Activated T-helper 1 cell treated with anti-CD3 and anti-CD28 coated beads, Interleukin-12 subunit alpha, Interleukin-12 subunit beta, Interleukin-2, Interleukin-4 antibody, amounts not matched to agents 30 ng/mL and 10 ng/mL and 1 ng/mL, durations not matched to agents 14 hours and 24 hours and 36 hours (primary cell): Measurements from ENCODE around the gene RPN2. TPM values are rescaled to one million over a fixed set of nuclear protein-coding genes. Genes with fewer than 3 reads are reported as not detected.

Experiments
- DNase-seq: peaks from one replicate; pipeline ENCODE4 v3.0.0; 2021; ENCODE audit warnings: low spot score
- H3K27ac Mint-ChIP-seq: one replicate; pipeline ENCODE4 v1.8.0; 2021; ENCODE audit warnings: mild to moderate bottlenecking, mixed read lengths
- H3K27me3 Mint-ChIP-seq: one replicate; pipeline ENCODE4 v1.8.0; 2022; ENCODE audit warnings: mild to moderate bottlenecking, moderate library complexity, mixed read lengths; ENCODE audit not compliant: insufficient read depth
- H3K36me3 Mint-ChIP-seq: one replicate; pipeline ENCODE4 v1.8.0; 2021; ENCODE audit warnings: low read depth, mixed read lengths
- H3K4me1 Mint-ChIP-seq: one replicate; pipeline ENCODE4 v1.8.0; 2021; ENCODE audit warnings: low read depth, mixed read lengths
- H3K4me3 Mint-ChIP-seq: one replicate; pipeline ENCODE4 v1.8.0; 2021; ENCODE audit warnings: mild to moderate bottlenecking, moderate library complexity, mixed read lengths
- H3K9me3 Mint-ChIP-seq: one replicate; pipeline ENCODE4 v1.8.0; 2021; ENCODE audit warnings: mixed read lengths
- intact Hi-C: fragments of 100-400 bp; cut with micrococcal nuclease; formaldehyde crosslinking; loops from one replicate; pipeline ENCODE4 v1.15.1; 2024
- total RNA-seq: library from RNA; stranded (reverse); gene quantifications from 2 replicates; pipeline ENCODE4 v1.2.3, GENCODE V29; 2022

RPN2 gene
- total RNA-seq, 1 donor from 2014 or later, result 223 TPM

- intact Hi-C loops, result no loop called here
- Mint-ChIP-seq H3K9me3 (no peaks in the 10 kb centered on the region), H3K36me3 (peaks cover 41% of the 10 kb centered on the region), H3K27ac (no peak overlapping the region), H3K27me3 (no peaks in the 10 kb centered on the region), H3K4me1 (no peaks in the 10 kb centered on the region), H3K4me3 (no peak overlapping the region)
- DNase-seq, result no peak
Measured at GRCh38 chr20:37243076-37243936, 64.2 kb downstream of the RPN2 start.

DNA sequence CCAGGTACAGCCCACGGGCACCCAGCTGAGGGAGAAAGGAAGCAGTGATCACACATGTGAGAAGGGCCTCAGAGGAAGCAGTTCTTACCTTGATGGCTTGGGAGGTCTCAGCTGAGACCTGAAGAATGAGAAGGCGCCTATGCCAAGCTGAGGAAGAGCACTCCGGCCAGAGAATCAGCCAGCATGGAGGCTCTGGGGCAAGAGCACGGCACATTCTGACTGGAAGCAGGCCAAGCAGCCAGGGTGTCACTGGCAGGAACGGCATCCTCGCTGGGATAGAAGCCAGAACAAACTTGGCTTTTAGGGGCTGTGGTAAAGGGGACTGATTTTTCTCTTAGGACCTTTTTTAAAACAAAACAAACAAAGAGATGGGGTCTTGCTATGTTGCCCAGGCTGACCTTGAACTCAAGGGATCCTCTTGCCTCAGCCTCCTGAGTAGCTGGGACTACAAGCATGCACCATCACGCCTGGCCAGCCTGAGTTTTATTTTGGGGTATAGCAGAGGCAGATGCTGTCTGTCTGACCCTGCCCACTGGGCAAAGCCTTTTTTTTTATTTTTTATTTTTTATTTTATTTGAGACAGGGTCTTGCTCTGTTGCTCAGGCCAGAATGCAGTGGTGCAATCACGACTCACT is 64.9 kb downstream of the RPN2 start:
- no peak for DNase-seq
- Mint-ChIP-seq H3K4me1 (no peaks in the 10 kb centered on the region), H3K9me3 (no peaks in the 10 kb centered on the region), H3K4me3 (no peak overlapping the region), H3K27me3 (no peaks in the 10 kb centered on the region), H3K27ac (no peak overlapping the region), H3K36me3 (peaks cover 33% of the 10 kb centered on the region)
- intact Hi-C loops, result no loop called here

- Mint-ChIP-seq H3K27ac (no peak overlapping the region), H3K36me3 (peaks cover 29% of the 10 kb centered on the region), H3K4me3 (no peak overlapping the region), H3K9me3 (no peaks in the 10 kb centered on the region), H3K27me3 (no peaks in the 10 kb centered on the region), H3K4me1 (no peaks in the 10 kb centered on the region)
- intact Hi-C loops, result no loop called here
- DNase-seq, result no peak
Measured at GRCh38 chr20:37244572-37244957, 65.4 kb downstream of the RPN2 start.

DNA sequence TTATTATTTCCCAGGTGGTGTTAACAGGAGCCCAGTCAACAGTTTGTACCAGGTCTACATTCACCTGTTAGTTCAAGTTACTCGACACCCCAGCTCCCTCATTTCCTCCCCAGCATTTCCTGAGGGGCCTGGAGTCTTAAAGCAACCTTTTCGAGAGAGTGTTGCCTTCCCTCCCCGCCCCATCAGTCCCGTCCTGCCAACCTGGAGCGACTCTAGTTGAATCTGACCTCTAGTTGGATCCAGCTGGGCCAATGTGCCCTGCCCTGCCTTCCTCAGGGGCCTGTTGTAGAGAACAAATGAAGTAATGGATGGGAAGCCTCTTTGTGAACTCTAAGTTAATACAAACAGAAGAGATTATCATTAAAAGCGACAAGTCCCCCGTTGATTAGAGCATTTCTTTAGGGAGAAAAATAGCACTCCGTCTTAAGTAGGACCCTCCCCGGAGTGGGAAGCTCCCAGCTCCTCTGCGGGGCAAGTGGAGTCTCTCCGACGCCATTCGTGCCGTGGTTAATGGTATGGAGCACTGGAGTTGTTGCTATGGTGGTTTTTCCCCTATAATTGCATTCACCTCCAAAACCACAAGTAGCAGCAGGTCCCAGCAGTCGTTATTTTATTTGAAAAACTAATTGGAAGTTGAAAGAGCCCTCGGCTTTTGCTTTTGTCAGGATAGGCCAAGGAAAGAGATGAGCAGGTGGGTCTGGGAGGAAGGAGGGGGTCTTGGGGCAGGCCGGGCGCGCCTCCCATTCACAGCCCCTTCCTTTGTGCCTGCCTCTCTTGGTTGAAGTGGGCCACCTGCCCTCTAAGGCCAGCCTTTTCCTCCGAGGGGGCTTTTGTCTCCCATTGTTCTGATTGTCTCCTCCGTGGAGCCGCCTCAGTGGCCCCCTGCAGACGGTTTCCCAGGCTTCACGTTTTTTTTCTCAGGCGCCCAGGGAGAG is 66.4 kb downstream of the RPN2 start:
- H3K9me3 Mint-ChIP-seq, result no peaks in the 10 kb centered on the region
- peaks cover 22% of the 10 kb centered on the region for H3K36me3 Mint-ChIP-seq
- no peaks in the 10 kb centered on the region for H3K27me3 Mint-ChIP-seq
- no peak for DNase-seq
- no peak overlapping the region for H3K4me3 Mint-ChIP-seq
- no peak overlapping the region for H3K27ac Mint-ChIP-seq
- intact Hi-C loops, result no loop called here
- H3K4me1 Mint-ChIP-seq, result no peaks in the 10 kb centered on the region

DNA sequence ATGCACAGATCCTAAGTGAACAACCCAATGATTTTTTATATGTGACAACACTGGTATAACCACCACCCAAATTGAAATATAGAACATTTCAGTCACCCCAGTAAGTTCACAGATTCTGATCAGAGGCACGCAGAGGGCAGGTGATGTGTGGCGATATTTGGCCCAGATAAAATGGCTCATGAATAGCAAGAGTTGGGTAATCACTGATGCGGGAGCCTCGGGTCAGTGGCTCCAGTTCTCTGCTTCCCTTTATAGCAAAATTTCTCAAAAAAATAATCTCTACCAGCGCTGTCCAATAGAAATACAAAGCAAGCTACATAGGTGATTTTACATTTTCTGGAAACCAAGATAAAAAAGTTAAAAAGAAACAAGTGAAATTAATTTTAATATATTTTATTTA is 67.6 kb downstream of the RPN2 start:
- Mint-ChIP-seq H3K27me3 (no peaks in the 10 kb centered on the region), H3K36me3 (peaks cover 15% of the 10 kb centered on the region), H3K9me3 (no peaks in the 10 kb centered on the region), H3K4me1 (no peaks in the 10 kb centered on the region), H3K4me3 (no peak overlapping the region), H3K27ac (no peak overlapping the region)
- intact Hi-C loops, result no loop called here
- no peak for DNase-seq

GRCh38 chr20:37247547-37247946 is 68.4 kb downstream of the RPN2 start:
- no peaks in the 10 kb centered on the region for H3K27me3 Mint-ChIP-seq
- H3K9me3 Mint-ChIP-seq, result no peaks in the 10 kb centered on the region
- H3K4me1 Mint-ChIP-seq, result no peaks in the 10 kb centered on the region
- DNase-seq, result no peak
- no peak overlapping the region for H3K27ac Mint-ChIP-seq
- peaks cover 9% of the 10 kb centered on the region for H3K36me3 Mint-ChIP-seq
- no peak overlapping the region for H3K4me3 Mint-ChIP-seq
- intact Hi-C loops, result no loop called here

DNA sequence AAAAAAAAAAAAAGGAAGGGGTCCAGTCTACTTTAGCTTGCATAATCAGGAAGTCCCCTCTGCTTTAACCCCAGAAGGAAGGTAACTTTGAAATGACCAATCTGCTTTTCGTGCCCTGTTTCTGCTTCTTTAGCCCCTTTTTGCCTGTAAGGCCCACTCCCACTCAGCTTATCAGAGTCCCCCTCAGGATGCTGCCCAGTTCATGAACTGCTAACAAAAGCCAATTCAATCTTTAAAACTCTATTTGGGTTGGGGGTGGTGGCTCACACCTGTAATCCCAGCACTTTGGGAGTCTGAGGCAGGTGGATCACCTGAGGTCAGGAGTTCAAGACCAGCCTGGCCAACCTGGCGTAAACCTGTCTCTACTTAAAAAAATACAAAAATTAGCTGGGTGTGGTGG is 70.2 kb downstream of the RPN2 start:
- Mint-ChIP-seq H3K27ac (no peak overlapping the region), H3K4me3 (no peak overlapping the region), H3K4me1 (no peaks in the 10 kb centered on the region), H3K27me3 (no peaks in the 10 kb centered on the region), H3K9me3 (no peaks in the 10 kb centered on the region), H3K36me3 (peaks cover 2% of the 10 kb centered on the region)
- DNase-seq, result no peak
- intact Hi-C loops, result no loop called here

GRCh38 chr20:37251825-37252477 is 72.8 kb downstream of the RPN2 start:
- Mint-ChIP-seq H3K27ac (no peak overlapping the region), H3K27me3 (peaks cover 4% of the 10 kb centered on the region), H3K4me1 (no peaks in the 10 kb centered on the region), H3K36me3 (peaks cover 2% of the 10 kb centered on the region), H3K9me3 (no peaks in the 10 kb centered on the region), H3K4me3 (no peak overlapping the region)
- DNase-seq, result no peak
- intact Hi-C loops, result no loop called here

DNA sequence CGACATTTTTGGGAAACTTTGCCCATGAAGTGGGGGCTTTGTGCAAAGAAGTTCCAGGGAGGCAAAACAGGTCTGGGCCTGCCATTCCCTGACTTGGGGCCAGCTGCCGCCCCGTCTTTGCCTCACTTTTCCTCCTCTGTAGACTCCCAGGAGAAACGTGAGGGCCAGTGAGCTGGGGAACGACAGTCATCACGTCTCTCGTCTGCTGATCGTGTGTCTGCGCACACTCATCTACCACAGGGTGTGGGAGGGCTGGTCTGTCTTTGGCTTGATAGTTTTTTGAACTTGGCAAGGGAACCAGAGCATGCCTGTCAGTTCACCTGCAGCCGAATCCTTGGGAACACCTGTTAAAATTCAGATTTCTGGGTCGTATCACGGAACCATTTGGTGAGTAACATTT is 74.0 kb downstream of the RPN2 start:
- no peak overlapping the region for H3K4me3 Mint-ChIP-seq
- H3K4me1 Mint-ChIP-seq, result no peaks in the 10 kb centered on the region
- intact Hi-C loops, result no loop called here
- H3K27ac Mint-ChIP-seq, result no peak overlapping the region
- H3K9me3 Mint-ChIP-seq, result no peaks in the 10 kb centered on the region
- H3K36me3 Mint-ChIP-seq, result peaks cover 2% of the 10 kb centered on the region
- peaks cover 4% of the 10 kb centered on the region for H3K27me3 Mint-ChIP-seq
- no peak for DNase-seq

DNA sequence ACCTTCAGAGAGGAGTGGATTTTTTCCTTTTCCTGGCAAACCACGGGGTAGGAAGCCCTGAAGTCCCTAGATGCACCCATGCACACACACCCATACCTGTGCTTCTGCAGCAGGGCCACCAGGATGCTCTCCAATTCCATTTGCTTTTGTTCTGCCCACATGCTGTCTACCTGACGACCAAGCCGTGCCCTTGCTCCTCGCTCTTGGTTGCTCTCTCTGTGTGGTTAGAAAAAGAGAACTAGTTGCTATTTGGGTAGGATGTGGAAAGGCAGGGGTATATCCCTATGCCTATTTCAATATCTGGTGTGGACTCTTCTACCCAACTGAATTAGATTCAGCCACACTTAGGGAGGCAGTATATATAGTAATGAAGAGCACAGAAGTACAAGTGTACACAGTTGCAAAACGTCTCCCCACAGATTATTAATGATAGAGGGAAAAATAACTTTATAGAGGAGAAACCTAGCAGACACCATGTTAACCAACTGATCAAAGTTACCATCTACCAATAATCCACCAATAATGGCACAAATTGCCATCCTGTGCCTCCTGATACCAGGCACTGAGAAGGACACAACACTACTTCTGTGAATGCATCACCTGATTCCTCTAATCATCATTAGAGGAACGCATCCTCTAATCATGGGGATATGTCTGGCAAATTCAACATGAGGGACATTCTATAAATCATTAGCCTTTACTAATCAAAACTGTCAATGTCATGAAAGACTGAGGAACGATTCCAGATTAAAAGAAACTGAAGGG is 75.2 kb downstream of the RPN2 start:
- Mint-ChIP-seq H3K9me3 (no peaks in the 10 kb centered on the region), H3K27ac (no peak overlapping the region), H3K4me3 (no peak overlapping the region), H3K4me1 (no peaks in the 10 kb centered on the region), H3K36me3 (peaks cover 2% of the 10 kb centered on the region), H3K27me3 (peaks cover 4% of the 10 kb centered on the region)
- no peak for DNase-seq
- intact Hi-C loops, result no loop called here

- intact Hi-C loops, result no loop called here
- H3K4me3 Mint-ChIP-seq, result no peak overlapping the region
- DNase-seq, result no peak
- no peaks in the 10 kb centered on the region for H3K4me1 Mint-ChIP-seq
- no peak overlapping the region for H3K27ac Mint-ChIP-seq
- no peaks in the 10 kb centered on the region for H3K36me3 Mint-ChIP-seq
- H3K9me3 Mint-ChIP-seq, result no peaks in the 10 kb centered on the region
- peaks cover 10% of the 10 kb centered on the region for H3K27me3 Mint-ChIP-seq
Measured at GRCh38 chr20:37256286-37256685, 77.2 kb downstream of the RPN2 start.

GRCh38 chr20:37257530-37257929 is 78.4 kb downstream of the RPN2 start:
- Mint-ChIP-seq H3K9me3 (no peaks in the 10 kb centered on the region), H3K4me3 (no peak overlapping the region), H3K27ac (no peak overlapping the region), H3K36me3 (no peaks in the 10 kb centered on the region), H3K4me1 (no peaks in the 10 kb centered on the region), H3K27me3 (peaks cover 11% of the 10 kb centered on the region)
- no peak for DNase-seq
- intact Hi-C loops, result no loop called here
